Vein endothelial cell (primary cell): ENCODE data around the gene BRK1. TPM values are rescaled to one million over a fixed set of nuclear protein-coding genes. Genes with fewer than 3 reads are reported as not detected.

Source experiments
- total RNA-seq: library from RNA; depleted of rRNA; stranded (reverse); fragments of >200 nt; gene quantifications from 2 replicates; pipeline ENCODE4 v1.2.3, GENCODE V29; 2012

BRK1 gene
- 136 and 167 TPM in 2 replicates for total RNA-seq

DNA sequence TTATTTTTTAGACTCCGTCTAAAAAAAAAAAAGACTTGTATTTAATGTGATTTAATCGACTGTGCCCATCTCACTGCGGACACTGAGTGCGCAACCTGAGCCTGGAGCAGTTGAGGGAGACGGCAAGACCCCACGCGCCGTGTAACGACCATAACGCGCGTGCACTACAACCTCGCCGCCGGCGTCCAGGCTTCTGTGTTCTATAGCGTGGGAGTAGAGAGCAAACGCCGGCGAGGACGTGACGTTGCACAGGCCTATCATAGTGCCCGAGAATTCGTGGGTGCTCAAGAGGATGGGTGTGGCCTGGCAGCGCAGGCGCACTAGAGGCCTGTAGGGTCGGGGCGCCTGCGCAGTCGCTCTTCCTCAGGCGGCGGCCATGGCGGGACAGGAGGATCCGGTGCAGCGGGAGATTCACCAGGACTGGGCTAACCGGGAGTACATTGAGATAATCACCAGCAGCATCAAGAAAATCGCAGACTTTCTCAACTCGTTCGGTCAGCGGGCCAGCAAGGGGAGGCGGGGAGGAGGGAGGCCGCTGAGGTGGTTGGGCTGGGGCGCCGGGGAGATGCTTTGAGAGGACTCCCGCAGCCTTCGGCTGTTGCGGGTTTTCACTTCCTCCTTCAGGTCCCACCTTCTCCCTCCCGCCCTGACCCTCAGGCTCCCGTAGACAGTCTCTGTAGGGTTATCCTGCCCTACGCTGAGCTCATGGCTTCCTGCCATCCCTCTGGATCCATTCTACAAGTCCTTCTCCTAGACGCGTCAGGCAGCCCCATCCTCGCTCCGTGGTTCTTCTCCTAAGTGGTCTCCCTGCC, at the start of gene BRK1:
Gene BRK1 (plus strand): TSS at position 350 of the 812 bp plus-strand sequence. CDS start 27 bp downstream, at position 377.

DNA sequence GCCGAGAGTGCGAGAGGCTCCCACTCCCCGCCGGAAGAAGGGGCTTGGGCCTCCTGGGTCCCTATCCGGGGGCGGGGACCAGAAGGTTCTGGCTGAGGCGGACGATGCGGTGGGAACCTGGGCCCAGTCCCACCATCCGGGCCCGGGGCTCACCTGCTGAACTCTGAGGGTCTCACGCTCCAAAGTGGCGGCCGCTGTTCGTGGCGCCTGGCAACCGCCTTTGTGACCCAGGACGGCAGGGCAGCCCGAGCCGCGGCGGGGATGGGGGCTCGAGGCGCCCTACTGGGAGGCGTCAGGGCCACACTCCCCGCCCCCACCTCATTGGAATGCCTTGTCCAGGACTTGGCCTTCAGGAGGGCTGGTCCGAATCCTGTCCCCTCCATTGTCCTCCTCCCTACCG, 7.4 kb upstream of the BRK1 start, which contains the start of gene FANCD2OS:
Gene FANCD2OS (minus strand): TSS at position 165 of the 400 bp plus-strand sequence. CDS start 3,481 bp downstream, outside the sequence.

GRCh38 chr3:10164546-10165393, 49.3 kb downstream of the BRK1 start, which contains the start of gene IRAK2:
TSS of gene IRAK2 (plus strand) at chr3:10164919. CDS start at chr3:10164955, 36 bp downstream.

Other genes with a start within 250 kb of the BRK1 start
- not detected in 2 replicates for gene CIDEC, start 235.4 kb upstream of the BRK1 start, total RNA-seq
- gene JAGN1, start 225.1 kb upstream of the BRK1 start, total RNA-seq: 25.2 and 26.9 TPM in 2 replicates
- gene IL17RE, start 212.8 kb upstream of the BRK1 start, total RNA-seq: 0.33 and 0.57 TPM in 2 replicates
- gene IL17RC, start 198.6 kb upstream of the BRK1 start, total RNA-seq: 15.9 and 28.4 TPM in 2 replicates
- gene CRELD1, start 181.8 kb upstream of the BRK1 start, total RNA-seq: 19.1 and 25.2 TPM in 2 replicates
- 2.0 TPM in 2 replicates for gene PRRT3, start 163.3 kb upstream of the BRK1 start, total RNA-seq
- gene EMC3, start 128.8 kb upstream of the BRK1 start, total RNA-seq: 47.7 and 69.8 TPM in 2 replicates
- 14.4 and 29.4 TPM in 2 replicates for gene FANCD2, start 89.2 kb upstream of the BRK1 start, total RNA-seq
- gene FANCD2OS, start 7.4 kb upstream of the BRK1 start, total RNA-seq: not detected in 2 replicates
- gene VHL, start 26.1 kb downstream of the BRK1 start, total RNA-seq: 42.1 and 45.4 TPM in 2 replicates
- 29.4 and 48.1 TPM in 2 replicates for gene IRAK2, start 49.2 kb downstream of the BRK1 start, total RNA-seq
- gene TATDN2, start 132.8 kb downstream of the BRK1 start, total RNA-seq: 18.0 and 20.2 TPM in 2 replicates
- 0.33 TPM in 1 of 2 replicates, not detected in the other for gene GHRL, start 177.3 kb downstream of the BRK1 start, total RNA-seq
- 254 and 337 TPM in 2 replicates for gene SEC13, start 205.4 kb downstream of the BRK1 start, total RNA-seq